Activated CD4-positive, alpha-beta T cell treated with anti-CD3 and anti-CD28 coated beads, Interleukin-2, amount 50 U/mL, for 16 hours (primary cell): Measurements from ENCODE around the gene PTMA.
"Not testable (repeated sequence)": the region's sequence is repeated elsewhere in the genome, so short reads cannot be mapped to it uniquely, and the experiment has no call there.

ENCODE experiments used
- DNase-seq: peaks from one replicate; pipeline ENCODE4 v3.0.0-alpha.2; 2020

PTMA gene

GRCh38 chr2:231717281-231718171 lies 9.2 kb downstream of the PTMA start:
- peak; percentile 29 for DNase-seq

- no peak for DNase-seq
These were observed 10.5 kb downstream of the PTMA start for GRCh38 chr2:231718799-231719198.

GRCh38 chr2:231720292-231720986 lies 12.1 kb downstream of the PTMA start:
- DNase-seq = no peak

GRCh38 chr2:231720987-231721966 lies 13.0 kb downstream of the PTMA start:
- peak; percentile 24 for DNase-seq

- DNase-seq = no peak
These were observed 14.5 kb downstream of the PTMA start for GRCh38 chr2:231722721-231723307.

- DNase-seq = no peak
These were observed 17.2 kb downstream of the PTMA start for GRCh38 chr2:231725476-231725875.

GRCh38 chr2:231726276-231726675 lies 18.0 kb downstream of the PTMA start:
- no peak for DNase-seq

GRCh38 chr2:231727621-231728020 lies 19.3 kb downstream of the PTMA start:
- DNase-seq = no peak

- DNase-seq = no peak
These were observed 24.3 kb downstream of the PTMA start for GRCh38 chr2:231732604-231733003.

- no peak for DNase-seq
These were observed 29.4 kb downstream of the PTMA start for GRCh38 chr2:231737761-231738160.

- DNase-seq = no peak
These were observed 35.2 kb downstream of the PTMA start for GRCh38 chr2:231743376-231744116.

- no peak for DNase-seq
These were observed 37.1 kb downstream of the PTMA start for GRCh38 chr2:231745303-231746038.

- DNase-seq = not testable (repeated sequence)
These were observed 40.0 kb downstream of the PTMA start for GRCh38 chr2:231748153-231748896.

- DNase-seq = not testable (repeated sequence)
These were observed 40.7 kb downstream of the PTMA start for GRCh38 chr2:231749016-231749415.

GRCh38 chr2:231751042-231751815 lies 42.9 kb downstream of the PTMA start:
- DNase-seq = no peak

GRCh38 chr2:231752061-231752460 lies 43.7 kb downstream of the PTMA start:
- DNase-seq = no peak

- no peak for DNase-seq
These were observed 53.4 kb downstream of the PTMA start for GRCh38 chr2:231761735-231762134.
